HCT116 (cell line): ENCODE data around the gene ADI1.

Experiments
- CTCF ChIP-seq, 3 experiments: fragments of 200-600 bp in 1 of 3; sonication (generic) in 1 of 3; IDR thresholded peaks in 2 of 3; conservative IDR thresholded peaks in 1 of 3; 2 replicates each; pipeline ENCODE4 v1.5.1; 2012 to 2017; ENCODE audit warnings: low read depth in 2 of 3, low read length in 2 of 3, antibody characterized with exemption in 1 of 3, borderline replicate concordance in 1 of 3, control low read depth in 1 of 3, mild to moderate bottlenecking in 1 of 3, mixed read lengths in 1 of 3, mixed run types in 1 of 3, moderate library complexity in 1 of 3; ENCODE audit not compliant: insufficient read depth in 1 of 3
- ELF1 ChIP-seq: IDR thresholded peaks from 2 replicates; pipeline ENCODE4 v1.6.1; 2012; ENCODE audit warnings: low read depth, borderline replicate concordance
- POLR2A ChIP-seq: IDR thresholded peaks from 2 replicates; pipeline ENCODE4 v1.7.0; 2011; ENCODE audit warnings: borderline replicate concordance; ENCODE audit not compliant: insufficient read depth, insufficient read length; ENCODE audit errors: extremely low read depth

DNA sequence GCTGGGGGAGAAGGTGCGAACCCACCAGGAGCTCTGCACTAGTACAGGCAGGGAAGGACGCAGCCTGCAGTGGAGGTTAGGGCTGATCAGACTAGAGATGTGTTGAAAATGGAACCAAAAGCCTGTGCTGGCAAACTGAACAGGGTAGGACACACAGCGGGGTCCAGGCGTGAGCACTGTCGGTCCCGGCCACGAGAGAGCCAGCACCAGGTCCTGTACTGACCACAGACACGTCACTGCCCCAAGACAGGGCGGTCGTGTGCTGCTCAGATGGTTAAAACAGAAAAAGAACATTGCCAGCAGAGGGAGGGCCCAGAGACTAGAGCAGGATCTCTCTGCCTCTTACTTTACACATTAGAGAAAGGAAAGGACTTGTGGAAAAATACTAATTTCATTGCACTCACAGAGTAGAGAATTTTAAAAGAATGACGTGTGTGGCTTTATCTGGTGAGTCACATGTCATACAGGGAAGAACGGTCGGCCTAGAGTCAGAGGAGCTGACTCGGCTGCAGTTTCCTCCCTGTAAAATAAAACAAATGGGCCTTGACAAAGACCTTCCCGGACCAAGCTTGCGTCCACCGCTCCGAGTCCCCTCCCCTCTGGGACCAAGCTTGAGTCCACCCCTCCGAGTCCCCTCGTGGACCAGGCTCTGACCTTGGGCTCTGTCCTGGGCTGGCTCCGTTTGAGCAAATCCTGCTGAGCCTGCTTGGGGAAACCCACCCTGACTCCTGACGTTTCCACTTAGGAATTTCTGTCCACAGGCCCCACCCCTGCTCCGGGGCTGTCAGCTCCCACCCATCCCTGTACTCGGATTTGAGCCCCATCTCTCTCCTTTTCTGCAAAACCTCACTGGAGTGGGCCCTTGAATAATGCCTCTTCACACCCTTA, 16.7 kb upstream of the ADI1 start:
- TF ChIP-seq CTCF (IDR thresholded peaks at IDR 0.05 in 2 of 3, conservative IDR thresholded peaks at IDR 0.05 in 1 of 3; ENCODE audit: borderline replicate concordance in 1 of 3, insufficient read depth in 1 of 3, low read depth in 2 of 3, low read length in 2 of 3) (0 out of 6 replicates have a peak, but pooled peaks of 1 of the 3 experiments have one; percentile 0), ELF1 (no peak), POLR2A (no peak)
